GM19395 (cell line): ENCODE results near the gene SHPK.
"Not testable (repeated sequence)": the region's sequence is repeated elsewhere in the genome, so short reads cannot be mapped to it uniquely, and the experiment has no call there.

ENCODE experiments used
- ATAC-seq: cut with Tn5 transposase; IDR thresholded peaks from one replicate; pipeline ENCODE4 v1.9.1; 2021; ENCODE audit warnings: mild to moderate bottlenecking, moderate library complexity; ENCODE audit not compliant: unreplicated experiment

Gene SHPK

DNA sequence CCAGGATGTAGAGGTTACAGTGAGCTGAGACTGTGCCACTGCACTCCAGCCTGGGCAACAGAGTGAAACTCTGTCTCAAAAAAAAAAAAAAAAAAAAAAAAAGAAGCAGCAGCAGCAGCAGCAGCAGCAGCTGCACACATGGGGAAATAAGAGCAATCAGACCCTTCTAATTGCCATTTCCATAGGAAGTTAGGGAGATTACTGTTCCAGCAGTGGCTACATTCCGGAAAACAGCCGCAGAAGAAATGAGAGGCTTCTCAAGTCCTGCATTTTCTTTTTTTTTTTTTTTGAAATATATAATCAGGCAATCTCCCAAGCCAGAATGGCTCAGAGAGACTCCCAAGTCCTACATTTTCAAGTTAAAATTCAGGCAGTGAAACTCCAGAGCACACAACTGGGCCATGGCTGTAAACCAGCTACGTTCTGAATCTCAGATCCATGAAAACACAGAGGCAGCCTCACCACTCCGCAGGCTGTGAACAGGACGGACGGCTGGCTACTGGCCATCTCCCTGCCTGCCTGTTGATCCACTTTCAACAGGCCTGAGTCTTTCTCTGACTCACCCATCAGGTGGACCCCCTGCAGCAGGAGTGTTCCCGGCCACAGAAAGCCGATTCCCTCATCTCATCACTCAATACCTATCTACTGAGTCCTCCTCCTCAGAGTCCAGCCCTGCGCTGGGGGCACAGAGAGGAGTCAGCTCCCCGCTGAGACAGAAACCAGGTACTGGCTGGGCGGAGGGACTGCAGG, 41.8 kb downstream of the SHPK start:
- ATAC-seq: no peak

DNA sequence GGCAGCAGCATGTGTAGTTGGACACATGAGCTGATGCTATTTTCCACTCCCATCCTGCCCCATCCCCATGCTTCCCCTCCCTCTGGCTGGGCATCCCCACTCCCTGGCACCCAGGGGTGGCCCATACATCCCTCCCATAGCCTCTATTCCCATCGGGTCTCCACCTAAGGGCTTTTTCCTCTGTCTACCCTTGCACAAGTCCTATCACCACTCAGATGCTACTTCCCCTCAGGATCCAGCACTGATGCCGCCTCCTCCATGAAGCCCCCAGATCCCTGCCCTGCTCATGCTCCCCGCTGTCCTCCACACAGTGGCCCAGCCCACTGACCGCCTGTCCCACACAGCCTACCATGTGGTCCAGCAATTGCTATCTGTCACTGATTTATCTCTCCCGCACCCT, 42.7 kb downstream of the SHPK start:
- ATAC-seq: no peak

DNA sequence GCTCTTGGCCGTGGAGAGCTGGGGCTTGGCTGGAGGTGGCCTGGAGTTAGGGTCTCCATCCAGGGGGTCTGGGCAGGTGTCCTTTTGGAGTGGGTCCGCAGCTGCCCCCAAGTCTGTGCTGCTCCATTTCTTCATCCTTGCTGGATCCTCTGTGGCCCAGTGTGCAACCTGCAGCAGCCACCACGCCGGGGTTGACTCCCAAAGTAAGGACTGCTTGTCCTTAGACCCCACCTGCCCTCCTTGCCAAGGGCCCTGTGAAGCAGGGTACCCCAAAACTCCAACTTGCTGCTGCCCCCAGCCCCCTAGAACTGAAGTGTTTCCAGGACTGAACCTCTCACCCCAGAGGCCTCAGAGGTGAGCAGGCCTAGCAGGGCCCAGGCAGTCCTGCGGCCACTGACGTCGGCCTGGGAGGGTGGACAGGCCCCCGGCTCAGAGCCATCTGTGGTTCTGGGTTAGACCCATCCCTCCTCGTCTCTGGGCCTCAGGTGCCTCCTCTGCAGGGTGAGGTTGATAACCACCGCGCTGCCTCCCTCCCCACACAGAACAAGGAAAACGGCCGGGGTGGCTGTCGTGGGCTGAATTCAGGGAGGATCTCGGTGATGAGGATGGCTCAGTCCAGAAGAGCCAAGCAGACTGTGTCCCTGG, 43.7 kb downstream of the SHPK start:
- ATAC-seq: no peak

DNA sequence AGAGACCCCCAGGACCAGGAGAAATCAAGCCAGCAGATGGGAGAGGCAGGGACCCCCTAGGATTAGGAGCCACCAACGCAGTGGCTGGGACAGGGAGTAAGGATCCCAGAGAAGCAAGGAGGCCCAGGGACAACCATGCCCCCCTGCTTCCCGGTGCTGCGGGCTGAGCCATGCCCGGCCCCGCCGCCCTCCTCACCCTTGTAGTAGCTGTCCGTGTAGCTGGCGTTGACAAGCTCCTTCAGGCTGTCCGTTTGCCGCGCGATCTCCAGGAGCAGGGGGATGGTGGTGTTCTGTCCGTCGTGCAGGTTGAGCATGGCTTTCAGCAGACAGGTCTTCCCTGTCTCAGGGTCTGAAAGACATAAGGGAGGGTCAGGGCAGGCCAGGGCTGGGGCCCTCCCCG, 45.3 kb downstream of the SHPK start:
- ATAC-seq: no peak

DNA sequence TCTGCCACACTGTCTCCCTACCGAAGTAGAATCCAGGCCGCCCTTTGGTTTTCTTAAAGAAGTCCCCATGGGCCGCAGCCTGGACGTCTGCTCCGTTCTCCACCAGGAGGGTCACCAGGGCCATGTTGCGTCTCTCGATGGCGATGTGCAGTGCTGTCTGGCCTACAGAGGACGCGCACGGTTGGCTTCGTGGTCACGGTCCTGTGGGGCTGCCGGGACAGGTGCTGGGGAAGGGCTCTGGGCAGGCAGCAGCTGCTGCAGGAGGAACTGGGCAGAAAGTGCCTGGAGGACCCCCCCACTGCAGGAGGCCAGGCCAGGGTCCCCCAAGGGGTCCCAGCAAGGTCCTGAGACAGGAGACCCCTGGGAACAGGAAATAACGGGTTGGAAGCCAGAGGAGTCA, 45.8 kb downstream of the SHPK start:
- ATAC-seq: no peak

DNA sequence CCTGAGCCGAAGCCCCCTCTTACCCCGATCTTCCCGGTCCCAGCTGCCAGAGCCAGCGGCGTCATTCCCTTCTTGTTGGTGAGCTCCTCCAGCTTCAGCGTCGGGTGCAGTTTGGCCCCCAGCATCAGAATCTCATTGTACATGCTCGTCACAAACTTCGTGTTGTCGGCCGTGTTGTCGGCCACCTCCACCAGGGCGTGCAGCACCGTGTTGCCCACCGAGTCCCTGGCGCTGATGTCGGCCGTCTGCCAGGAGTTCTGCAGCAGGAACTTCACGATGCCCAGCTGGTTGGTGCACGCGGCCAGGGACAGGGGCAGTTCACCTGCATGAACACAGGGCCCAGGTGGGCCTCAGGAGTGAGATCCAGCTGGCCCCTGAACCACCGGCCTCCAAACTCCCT, 46.3 kb downstream of the SHPK start:
- ATAC-seq: no peak

DNA sequence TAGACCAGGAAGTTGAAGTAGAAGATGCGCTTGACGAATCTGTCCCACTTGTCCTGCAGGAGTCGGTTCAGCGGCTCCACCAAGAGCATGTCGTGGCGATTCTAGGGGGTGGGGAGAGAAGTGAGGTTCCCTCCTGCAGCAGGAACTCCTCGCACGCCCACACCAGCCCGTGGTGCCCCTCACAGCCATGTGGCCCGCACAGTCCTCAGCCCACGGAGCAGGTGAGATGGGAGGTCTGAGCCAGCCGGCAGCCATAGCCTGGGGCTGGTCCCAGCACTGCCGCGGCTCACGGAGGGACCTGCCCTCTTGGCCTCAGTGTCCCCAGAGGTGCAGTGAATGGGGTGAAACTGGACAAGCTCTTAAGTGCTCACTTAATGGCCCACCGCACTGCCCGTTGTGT, 50.2 kb downstream of the SHPK start:
- ATAC-seq: no peak

DNA sequence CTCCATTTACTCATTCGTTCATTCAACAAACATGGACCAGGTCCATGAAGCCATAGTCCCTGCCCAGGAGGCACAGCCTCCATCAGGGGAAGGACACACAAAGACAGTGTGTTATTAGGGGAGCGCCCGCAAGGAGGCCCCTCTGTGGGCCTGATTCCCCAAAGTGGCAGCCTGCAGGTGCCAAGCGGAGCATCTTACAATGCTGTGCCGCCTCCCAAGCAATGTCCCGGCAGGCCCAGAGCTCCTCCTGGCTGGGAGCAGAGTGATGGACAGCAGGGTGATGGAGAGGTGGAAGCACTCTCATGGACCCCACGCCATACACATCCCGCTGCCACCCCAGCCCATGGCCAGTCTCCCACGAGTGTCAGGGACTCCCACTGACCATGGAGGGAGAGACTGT, 52.6 kb downstream of the SHPK start:
- ATAC-seq: no peak

DNA sequence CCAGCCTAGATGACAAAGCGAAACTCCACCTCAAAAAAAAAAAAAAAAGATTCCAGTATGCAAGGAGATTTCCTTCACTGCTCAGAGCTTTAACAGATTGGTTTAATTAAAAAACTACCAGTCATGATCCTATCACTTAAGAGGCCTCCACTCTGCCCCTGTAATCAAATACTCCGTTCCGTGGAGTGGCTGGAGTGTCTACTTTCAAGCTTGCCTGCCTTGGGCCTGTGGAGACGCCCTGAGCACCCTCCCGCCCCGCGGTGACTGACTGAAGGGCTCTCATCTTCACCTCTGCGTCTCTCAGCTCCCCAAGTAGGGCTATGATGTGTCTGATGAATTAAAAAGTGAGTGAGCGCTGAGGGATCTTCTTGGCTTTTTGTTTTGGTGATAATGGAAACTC, 53.1 kb downstream of the SHPK start:
- no peak for ATAC-seq

DNA sequence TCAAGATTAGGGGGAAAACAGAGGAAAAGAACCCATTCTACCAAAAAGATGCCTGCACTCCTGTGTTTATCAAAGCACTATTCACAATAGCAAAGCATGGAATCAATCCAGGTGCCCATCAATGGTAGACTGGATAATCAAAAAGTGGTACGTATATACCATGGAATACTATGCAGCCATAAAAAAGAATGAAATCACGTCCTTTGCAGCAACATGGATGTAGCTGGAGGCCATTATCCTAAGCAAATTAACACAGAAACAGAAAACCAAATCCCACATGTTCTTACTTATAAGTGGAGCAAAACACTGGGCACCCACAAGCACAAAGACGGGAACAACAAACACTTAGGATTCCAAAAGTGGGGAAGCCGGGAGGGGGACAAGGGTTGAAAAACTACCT, 57.4 kb downstream of the SHPK start:
- ATAC-seq: not testable (repeated sequence)

DNA sequence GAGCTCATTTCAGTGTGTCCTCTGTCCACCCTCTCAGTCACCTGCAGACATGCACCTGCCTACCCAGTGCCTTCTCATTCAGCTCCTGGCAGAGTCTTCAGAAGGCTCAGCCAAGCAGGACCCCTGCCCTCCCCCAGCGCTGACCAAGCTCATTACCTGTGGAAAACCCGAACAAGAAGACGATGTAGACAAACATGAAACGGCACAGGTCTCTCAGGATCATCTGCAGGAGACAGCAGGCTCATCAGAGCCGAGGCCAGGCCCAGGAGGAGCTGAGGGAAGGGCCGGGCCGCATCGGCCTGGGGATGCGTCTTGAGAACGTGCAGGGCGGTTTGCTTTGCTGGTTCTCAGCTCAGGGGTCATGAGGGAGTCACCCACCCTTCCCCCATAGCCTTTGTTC, 59.1 kb downstream of the SHPK start:
- ATAC-seq: no peak

DNA sequence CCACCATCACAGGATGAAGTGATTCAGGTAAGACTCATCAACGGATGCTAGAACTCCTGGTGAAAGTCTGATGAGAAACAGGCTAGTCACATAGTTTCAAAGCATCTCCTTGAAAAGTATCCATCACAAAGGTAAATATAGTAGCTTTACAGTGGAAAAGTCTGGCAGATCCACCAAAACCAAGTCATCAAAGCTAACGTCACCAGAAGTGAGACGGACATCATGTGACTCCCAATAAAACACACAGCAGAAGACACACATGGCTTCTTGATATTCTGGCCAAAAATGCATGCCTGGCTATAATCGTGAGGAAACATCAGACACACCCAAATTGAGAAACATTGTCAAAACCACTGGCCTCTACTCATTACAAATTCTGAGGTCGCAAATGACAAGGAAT, 60.5 kb downstream of the SHPK start:
- no peak for ATAC-seq

DNA sequence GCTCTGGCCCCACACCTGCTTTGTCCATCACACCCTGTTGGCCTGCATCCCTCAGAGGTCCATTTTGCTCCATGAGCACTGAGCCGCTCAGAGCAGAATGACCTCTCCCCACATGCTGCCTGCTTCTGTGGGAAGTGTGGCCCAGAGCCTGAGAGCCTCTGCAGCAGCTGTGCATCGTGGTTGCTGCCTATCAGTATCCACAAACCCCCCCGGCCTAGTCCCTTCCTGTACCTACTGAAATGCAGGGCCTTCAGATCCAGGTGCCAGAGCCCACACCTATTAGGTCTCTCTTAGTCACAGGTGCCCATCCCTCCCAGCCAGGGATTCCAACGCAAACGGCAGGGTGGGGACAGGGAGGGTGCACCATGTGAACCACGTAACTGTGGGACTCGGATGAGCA, 61.8 kb downstream of the SHPK start:
- ATAC-seq: no peak

DNA sequence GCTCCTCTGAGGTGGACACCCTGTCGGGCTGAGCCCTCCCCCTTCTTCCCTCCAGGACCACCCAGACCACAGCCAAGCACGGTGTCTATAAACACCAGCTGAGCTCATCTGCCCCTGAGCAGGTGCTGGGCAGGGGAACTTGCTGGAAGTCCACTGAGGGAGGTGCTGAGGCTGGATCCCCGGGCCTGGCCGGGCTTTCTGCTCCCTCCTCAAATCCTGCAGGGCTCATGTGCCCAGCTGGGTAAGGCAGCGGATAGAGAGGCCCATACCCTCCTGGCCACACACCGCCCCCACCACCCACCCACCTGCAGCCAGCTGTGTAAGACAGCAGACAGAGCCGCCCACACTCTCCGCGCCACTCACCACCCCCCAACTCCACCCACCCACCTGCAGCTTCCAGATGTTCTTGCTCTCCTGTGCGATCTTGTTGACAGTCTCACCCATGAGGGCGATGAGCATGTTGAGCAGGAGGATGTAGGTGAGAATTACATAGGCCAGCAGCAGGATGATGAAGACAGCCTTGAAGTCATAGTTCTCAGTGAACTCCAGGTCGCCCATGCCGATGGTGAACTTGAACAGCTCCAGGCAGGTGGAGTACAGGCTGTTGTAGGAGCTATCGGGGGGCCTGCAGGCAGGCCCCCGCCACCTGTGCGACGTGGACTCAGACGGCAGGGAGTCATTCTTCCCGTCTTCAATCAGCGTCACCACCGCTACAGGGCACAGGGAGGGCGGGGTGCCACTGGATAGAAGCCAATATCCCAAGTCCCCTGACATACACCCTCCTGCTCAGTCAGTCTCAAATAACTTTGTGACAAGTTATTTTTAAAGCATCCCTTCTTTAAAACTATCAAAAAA, 62.6 kb downstream of the SHPK start:
- no peak for ATAC-seq

DNA sequence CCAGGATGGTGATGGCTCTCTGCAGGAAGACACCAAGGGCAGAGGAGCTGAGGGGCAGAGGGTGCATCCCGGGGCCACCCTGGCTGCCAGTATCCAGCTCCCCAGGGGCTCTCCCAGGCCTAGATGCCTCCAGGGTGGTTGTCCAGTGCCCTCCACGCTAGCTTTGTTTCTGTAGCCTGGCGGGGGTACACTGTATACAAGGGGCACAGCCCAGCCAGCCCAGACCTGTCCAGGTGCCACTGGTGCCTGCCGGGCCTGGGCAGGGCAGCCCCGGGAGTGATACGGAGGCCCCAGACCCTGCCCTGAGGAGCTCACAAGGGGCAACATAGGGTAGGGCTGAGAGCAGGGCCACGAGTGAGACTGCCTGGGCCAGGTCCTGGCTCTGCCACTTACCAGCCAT, 63.8 kb downstream of the SHPK start:
- ATAC-seq: no peak

DNA sequence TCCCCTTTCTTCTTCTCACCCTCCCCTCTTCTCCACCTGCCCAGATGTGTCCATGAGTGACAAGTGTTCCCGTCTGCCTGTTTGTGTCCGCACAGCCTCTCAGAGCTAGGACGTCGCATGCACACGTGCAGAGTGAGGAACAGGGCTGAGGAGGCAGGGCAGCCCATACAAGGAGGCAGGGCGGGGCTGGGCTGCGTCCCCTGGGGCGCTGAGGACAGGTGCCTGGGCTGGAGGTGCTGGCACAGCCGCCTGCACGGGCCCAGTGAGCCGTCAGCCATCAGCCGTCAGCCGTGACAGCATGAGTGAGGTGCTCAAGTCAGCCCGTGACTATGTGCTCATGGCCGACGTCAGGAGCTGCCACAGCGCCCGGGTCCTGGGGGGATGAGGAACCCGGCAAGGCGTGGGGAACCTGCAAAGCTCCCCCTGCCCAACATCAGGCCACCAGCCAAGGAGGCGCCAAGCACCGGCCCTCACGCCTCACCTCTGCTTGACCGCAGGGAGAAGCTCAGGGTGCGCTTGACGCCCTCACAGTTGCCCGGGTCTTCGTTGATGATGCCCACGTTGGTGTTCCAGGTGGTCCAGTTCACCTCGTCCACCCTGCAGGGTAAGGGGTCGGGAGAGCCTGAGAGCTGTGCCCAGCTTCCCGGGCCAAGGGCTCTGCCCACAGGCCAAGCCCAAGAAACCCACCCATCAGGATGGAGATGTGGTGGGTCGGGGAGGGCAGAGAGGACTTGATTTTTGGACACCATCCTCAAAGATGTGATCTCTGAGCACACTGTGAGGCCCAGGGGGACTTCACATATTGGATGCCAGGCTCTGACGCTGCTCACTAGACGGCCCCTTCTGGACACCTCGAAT, 64.8 kb downstream of the SHPK start:
- no peak for ATAC-seq

DNA sequence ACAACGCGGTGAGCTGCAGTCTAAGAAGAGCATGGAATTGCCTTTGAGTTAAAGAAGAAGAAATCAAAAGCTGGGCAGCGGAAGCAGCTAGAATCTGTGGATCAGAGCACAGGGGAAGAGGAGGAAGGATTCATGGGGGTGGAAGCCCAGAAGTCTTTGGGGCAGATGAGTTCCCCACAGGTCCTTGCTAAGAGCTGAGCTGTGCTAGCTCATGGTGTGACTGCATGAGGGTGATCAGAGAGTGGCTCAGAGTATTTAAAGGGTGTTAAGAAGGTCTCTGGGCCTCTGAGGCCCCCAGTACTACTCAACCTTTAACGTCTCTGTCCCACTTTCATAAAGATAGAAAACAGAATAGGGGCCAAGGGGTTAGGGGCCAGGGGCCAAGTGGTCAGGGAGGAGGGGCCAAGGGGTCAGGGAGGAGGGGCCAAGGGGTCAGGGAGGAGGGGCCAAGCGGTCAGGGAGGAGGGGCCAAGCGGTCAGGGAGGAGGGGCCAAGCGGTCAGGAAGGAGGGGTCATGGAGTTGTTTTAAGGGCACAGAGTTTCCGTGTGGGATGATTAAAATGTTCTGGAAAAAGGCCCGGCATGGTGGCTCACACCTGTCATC, 66.4 kb downstream of the SHPK start:
- ATAC-seq: no peak

DNA sequence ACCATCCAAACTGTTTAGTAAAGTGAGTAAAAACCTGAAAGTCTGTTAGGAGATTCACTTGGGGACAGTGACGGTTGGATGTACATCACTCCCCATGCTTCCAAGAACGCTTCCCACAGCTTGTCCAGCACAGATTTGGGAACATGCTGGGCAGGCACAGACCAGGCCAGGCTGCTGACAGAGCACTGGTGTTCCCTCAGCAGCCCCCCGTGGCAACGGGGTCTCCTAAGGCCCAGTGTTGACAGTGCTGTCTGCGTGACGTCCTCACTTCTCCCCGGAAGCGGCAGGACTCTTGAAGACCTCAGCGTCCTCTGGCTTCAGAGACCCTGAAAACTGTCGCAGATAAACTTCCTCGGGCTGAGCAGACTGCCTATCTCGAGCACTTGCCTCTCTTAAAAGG, 69.5 kb downstream of the SHPK start:
- no peak for ATAC-seq

DNA sequence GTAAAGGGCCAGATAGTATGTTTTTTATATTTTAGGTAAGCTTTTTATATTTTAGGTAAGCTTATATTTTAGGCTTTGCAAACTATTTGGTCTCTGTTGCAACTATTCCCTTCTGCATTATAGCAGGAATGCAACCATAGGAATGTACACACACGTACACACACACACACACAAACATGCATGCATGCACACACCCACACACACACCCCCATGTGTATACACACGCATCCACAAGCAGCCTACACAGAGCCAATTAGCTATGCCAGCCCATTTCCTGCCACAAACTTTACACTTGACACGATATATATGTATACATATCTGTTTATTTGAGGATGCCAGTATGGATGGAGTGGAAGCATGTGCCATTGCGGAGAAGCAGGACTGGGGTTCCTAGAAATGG, 70.9 kb downstream of the SHPK start:
- ATAC-seq: no peak

DNA sequence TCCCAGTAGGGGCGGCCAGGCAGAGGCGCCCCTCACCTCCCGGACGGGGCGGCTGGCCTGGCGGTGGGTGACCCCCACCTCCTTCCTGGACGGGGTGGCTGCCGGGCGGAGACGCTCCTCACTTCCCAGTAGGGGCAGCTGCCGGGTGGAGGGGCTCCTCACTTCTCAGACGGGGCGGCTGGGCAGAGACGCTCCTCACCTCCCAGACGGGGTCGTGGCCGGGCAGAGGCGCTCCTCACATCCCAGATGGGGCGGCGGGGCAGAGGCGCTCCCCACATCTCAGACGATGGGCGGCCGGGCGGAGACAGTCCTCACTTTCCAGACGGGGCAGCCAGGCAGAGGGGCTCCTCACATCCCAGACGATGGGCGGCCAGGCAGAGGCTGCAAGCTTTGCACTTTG, 71.8 kb downstream of the SHPK start:
- not testable (repeated sequence) for ATAC-seq

DNA sequence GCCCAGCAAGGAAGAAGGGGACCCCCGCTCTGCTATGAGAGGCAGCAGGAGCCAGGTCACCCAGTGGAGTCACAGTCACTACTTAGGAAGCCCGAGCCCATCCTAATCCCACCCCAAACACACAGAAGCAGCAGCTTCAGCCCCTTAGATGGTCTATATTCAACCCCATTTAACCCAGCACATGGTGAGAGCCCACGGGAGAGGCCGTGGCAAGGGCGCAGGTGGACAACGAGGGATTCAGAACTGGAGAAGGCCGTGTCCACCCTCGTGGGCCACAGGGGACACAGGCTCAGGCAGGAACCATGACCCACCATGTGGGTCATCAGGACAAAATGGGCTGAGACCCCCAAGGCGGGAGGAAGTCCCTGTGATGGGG, 76.8 kb downstream of the SHPK start:
- no peak for ATAC-seq
